GM10248 (cell line): Measurements from ENCODE around the gene INSRR.

Source experiments
- CTCF ChIA-PET: fragments of 300-600 bp; sonication (Branson Sonifier 250); formaldehyde crosslinking; extraction: SDS; loops from one replicate; lab custom pipeline; 2021; ENCODE audit warnings: antibody characterized with exemption; lab: Yijun Ruan, JAX
- POLR2A ChIA-PET: fragments of 350-650 bp; sonication (Branson Sonifier 250); formaldehyde crosslinking; extraction: SDS; loops from one replicate; lab custom pipeline; 2020; ENCODE audit warnings: antibody characterized with exemption; lab: Yijun Ruan, JAX
- DNase-seq: peaks from one replicate; pipeline ENCODE4 v3.0.0; 2012; ENCODE audit errors: extremely low spot score
- TF ChIP-seq, protein P1 (sequence below): IDR thresholded peaks from 2 replicates; pipeline ENCODE4 v1.5.1; 2012; ENCODE audit warnings: mild to moderate bottlenecking, low read depth; ENCODE audit errors: extremely low read depth, missing control alignments, control extremely low read depth

INSRR gene

DNA sequence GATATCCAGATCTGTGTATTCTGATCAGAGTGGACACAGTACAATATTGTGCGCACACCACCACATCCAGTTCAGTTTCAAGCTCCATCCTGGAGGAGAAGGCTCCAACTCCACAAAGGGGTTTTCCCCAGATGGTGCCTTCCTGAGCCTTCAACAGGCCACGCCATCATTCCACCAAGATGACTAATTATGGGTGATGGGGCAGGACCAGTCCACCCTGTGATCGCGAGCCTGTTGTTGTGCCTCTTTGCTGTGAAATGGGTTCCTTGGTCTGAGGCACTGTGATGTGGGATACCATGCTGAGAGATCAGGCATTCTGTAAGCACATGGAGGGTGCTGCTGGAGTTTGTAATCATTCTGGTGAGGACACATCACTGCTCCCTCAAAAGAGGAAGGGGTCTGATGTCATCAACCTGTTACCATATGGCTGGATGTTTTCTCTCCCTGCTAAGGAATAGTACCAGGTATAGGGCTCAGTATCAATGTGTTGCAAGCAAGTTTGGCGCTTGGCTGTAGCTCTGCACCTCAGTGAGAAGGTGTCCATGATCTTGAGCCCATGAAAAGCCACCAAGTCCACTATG, 35.6 kb downstream of the INSRR start:
- TF ChIP-seq, protein P1, sequence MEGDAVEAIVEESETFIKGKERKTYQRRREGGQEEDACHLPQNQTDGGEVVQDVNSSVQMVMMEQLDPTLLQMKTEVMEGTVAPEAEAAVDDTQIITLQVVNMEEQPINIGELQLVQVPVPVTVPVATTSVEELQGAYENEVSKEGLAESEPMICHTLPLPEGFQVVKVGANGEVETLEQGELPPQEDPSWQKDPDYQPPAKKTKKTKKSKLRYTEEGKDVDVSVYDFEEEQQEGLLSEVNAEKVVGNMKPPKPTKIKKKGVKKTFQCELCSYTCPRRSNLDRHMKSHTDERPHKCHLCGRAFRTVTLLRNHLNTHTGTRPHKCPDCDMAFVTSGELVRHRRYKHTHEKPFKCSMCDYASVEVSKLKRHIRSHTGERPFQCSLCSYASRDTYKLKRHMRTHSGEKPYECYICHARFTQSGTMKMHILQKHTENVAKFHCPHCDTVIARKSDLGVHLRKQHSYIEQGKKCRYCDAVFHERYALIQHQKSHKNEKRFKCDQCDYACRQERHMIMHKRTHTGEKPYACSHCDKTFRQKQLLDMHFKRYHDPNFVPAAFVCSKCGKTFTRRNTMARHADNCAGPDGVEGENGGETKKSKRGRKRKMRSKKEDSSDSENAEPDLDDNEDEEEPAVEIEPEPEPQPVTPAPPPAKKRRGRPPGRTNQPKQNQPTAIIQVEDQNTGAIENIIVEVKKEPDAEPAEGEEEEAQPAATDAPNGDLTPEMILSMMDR: no peak
- DNase-seq: no peak
- POLR2A ChIA-PET: no interaction called here
- CTCF ChIA-PET: interaction anchor here (0.9 to 2.9 kb wide), 3 partner anchors 15 to 97 kb away, joined by 3 to 24 read pairs (median 4); no protein-coding TSS in a partner anchor

DNA sequence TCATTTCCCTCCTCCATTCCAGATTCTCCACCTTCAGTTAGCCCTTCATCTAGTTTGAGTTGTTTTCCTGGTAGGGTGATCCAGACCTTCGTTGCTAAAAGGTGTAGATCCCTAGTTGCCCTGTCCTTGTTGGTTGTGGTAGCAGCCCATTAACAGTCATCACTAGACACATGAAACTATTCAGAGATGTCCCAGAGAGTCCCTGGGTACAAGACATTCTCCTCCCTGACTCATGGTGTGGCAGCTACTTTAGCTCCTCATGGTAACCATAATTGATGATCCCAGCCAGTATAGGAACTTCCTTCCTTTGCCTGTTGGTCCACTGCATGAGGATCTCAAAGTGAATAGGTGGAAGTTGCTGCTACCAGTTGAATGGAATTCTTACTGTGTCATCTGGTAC, 36.2 kb downstream of the INSRR start:
- DNase-seq: no peak
- ChIA-PET CTCF (interaction anchor here (1.1 to 2.9 kb wide), 6 partner anchors 10 to 97 kb away, joined by 3 to 24 read pairs (median 6); partner anchors contain the start of gene INSRR), POLR2A (interaction anchor here (0.5 kb wide), 1 partner anchor 105 kb away, joined by 3 read pairs; no protein-coding TSS in a partner anchor)
- TF ChIP-seq, protein P1: no peak

DNA sequence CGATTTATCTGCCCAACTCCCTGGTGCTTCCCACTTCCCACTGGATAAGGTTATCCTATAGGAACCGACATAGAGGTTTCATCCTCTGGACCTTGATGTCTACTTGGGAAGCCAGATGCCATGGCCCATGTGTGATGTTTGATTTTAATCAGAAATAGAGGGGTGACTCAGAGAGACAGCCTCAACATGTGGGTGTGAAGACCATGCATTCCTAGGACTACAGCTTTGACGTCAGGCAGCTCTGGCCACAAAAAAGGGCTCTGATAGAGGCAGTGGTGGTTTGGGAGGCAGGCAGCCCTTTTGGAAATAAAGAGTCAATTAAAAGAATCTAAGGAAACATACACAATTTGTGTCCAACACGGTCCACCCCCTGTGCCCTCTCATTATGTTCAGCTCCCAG, 37.1 kb downstream of the INSRR start:
- POLR2A ChIA-PET: no interaction called here
- CTCF ChIA-PET: interaction anchor here (1.1 to 2.9 kb wide), 7 partner anchors 9 to 96 kb away, joined by 3 to 24 read pairs (median 4); partner anchors contain the start of genes INSRR and NTRK1
- TF ChIP-seq, protein P1: no peak
- no peak for DNase-seq

DNA sequence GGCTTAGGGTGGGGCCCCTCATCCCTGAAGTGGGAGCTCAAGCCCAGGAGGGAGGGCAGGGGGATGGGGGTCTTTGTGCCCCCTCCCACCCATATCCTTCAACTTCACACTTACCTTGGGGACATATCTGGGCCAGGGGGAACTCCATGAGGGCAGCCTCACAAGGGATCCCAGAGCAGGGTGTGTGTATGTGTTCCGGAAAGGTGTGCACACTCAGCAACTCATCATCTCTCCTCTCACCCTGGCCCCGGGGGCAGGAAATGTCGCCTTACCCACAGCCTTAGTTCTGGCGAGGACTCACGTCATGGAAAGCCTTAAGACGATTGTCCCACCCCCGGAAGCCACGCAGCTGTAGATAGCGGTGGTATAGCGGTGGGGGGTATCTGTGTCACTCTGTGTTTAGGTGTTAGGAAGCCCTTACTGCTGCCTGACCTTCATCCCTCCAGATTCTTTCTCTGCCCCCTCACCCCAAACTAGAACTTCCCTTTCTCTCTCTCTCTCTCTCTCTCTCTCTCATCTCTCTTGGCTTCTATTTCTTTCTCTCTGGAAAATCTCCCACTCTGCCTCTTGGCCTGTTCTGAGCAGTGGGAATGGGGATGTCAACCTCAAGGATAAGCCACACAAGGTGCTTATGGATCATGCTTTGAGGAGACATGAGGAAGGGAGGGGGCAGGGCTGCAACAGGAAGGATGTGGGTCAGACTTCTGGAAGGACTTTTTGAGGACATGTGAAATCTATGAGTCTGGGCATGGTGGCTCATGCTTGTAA, 42.2 kb downstream of the INSRR start, which contains the start of gene SH2D2A:
Gene SH2D2A (minus strand): TSS at position 288 of the 768 bp plus-strand sequence. CDS start 140 bp downstream, at position 148.
- ChIA-PET CTCF (interaction anchor here (0.8 to 11.5 kb wide), 7 partner anchors 18 to 343 kb away, joined by 3 to 106 read pairs (median 5); partner anchors contain the start of gene NTRK1), POLR2A (interaction anchor here (1.0 kb wide), 1 partner anchor 8 kb away, joined by 3 read pairs; no protein-coding TSS in a partner anchor)
- DNase-seq: peak; percentile 86
- TF ChIP-seq, protein P1: no peak

DNA sequence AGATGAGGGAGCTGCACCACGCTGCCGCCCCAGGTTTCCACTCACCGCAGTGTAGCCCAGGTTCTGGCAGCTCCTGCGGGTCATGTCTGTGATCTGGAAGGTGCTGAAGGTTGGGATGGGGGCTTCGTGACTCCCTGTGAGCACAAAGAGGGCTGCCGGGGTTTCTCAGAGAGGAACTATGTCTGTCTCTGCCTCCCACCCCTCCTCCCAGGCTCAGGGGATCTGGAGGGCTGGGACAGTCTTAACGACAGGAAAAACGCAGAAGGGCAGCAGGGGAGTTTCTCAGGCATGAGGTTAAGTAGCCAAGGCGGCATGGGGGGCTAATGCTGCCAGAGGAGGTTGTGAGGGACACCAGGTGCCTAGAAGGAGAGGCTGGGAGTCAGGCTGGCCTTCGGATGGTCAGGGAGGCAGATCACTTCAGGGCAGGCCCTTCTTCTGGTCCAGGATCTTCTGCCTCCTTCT, 42.9 kb downstream of the INSRR start:
- POLR2A ChIA-PET: no interaction called here

More for the DNA sequence above, 42.9 kb downstream of the INSRR start:
- no peak for DNase-seq
- TF ChIP-seq, protein P1: no peak
- CTCF ChIA-PET: interaction anchor here (1.5 to 11.5 kb wide), 3 partner anchors 17 to 44 kb away, joined by 5 to 106 read pairs (median 8); partner anchors contain the start of gene NTRK1
